HUES6 (cell line): ENCODE measurements around the gene LEMD2.

Source experiments
- H3K27ac ChIP-seq: 2 replicates; pipeline ENCODE4 v1.7.0; 2013; ENCODE audit warnings: low read depth, mild to moderate bottlenecking, low read length, inconsistent platforms
- H3K27me3 ChIP-seq: 2 replicates; pipeline ENCODE4 v1.6.1; 2013; ENCODE audit warnings: low read length; ENCODE audit not compliant: control insufficient read depth, insufficient read depth
- H3K36me3 ChIP-seq: 2 replicates; pipeline ENCODE4 v1.6.1; 2013; ENCODE audit warnings: low read length; ENCODE audit not compliant: control insufficient read depth, insufficient read depth
- H3K4me1 ChIP-seq: 2 replicates; pipeline ENCODE4 v1.6.1; 2013; ENCODE audit warnings: low read length; ENCODE audit not compliant: control insufficient read depth, insufficient read depth
- H3K4me3 ChIP-seq: 2 replicates; pipeline ENCODE4 v1.5.1; 2013; ENCODE audit warnings: low read depth, low read length
- H3K9ac ChIP-seq: one replicate; pipeline ENCODE4 v1.6.1; 2013; ENCODE audit warnings: mild to moderate bottlenecking, low read length
- H3K9me3 ChIP-seq: 2 replicates; pipeline ENCODE4 v1.6.1; 2013; ENCODE audit warnings: low read depth, low read length; ENCODE audit not compliant: control insufficient read depth, insufficient read depth

The LEMD2 gene

DNA sequence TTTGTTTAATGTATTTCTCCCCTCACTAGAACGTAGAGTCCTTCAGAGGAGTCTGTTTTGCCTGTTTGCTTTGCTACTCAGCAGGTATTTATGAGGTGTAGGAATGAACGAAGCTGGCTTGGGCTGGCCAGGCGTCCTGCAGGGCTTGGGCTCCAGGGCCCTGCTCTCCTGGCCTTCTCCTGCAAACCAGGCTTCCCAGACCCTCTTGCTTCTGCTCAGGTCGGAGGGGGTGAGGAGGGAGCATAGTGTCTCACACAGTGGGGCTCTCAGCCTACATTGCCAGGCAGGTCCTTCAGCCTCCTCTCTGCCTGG is 39.5 kb upstream of the LEMD2 start:
- Histone ChIP-seq H3K9me3 (peaks cover 3% of the 10 kb centered on the region), H3K27ac (no peak overlapping the region), H3K9ac (no peak overlapping the region), H3K36me3 (no peaks in the 10 kb centered on the region), H3K27me3 (no peaks in the 10 kb centered on the region), H3K4me1 (peaks cover 30% of the 10 kb centered on the region), H3K4me3 (no peak overlapping the region)

DNA sequence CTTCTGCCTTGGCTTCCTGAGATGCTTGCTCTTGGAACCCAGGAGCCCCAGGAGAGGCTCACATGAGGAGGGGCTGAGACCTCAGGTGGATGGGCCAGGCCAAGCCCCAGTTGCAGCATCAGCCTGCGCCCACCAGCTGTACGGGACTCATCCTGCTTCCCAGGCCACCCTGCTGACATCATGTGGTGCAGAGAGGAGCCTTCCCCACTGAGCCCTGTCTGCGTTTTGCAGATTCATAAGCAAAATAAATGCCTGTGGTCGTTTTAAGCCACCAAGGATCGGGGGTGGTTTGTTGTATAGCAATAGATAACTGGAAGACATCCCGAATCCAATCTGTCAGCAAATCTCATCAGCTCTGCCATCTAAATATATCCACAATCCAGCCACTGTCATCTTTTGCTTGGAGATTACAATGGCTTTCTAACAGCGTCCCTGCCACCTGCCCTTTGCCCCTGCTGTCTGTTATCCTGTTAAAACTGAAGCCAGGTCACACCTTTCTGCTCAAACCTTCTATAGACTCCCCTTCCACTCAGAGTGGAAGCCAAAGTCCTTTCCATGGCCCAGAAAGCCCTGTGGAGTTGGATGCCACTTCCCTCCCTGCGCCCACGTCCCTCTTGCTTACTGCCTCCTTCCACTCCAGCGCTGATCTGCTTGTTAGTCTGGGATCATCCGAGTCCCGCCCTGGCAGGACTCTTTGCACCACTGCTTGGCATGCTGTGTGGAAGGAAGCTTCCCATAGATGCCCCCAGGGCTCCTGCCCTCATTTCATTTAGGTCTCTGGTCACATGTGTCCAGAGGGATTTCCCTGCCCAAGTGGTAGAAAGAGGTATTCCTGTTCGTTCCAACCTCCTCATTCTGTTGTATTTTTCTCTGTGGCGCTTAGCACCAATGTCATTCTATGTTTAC is 38.9 kb upstream of the LEMD2 start:
- no peak overlapping the region for H3K9ac ChIP-seq
- peaks cover 34% of the 10 kb centered on the region for H3K4me1 ChIP-seq
- no peaks in the 10 kb centered on the region for H3K36me3 ChIP-seq
- H3K27ac ChIP-seq, result no peak overlapping the region
- H3K4me3 ChIP-seq, result no peak overlapping the region
- H3K9me3 ChIP-seq, result no peaks in the 10 kb centered on the region
- H3K27me3 ChIP-seq, result no peaks in the 10 kb centered on the region

DNA sequence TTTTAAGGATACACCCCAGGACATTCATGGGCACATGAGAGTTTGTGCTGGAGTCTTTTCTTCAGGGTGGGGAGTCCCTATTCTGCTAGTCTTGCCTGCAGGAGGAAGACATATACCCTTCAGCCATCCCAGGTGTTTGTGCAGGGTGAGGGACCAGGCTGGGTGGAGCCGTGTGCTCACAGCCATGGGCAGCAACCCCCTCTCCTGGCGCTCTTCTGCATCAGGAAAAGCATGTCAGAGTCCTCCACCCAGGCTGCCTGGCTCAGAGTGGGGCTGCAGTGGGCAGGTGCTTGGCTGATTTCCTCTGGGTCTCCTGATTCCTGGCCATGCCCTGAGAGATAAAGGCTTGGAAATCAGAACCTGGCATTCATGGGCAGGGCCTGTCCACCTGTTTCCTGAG is 37.6 kb upstream of the LEMD2 start:
- Histone ChIP-seq H3K4me3 (no peak overlapping the region), H3K9ac (no peak overlapping the region), H3K4me1 (peaks cover 35% of the 10 kb centered on the region), H3K9me3 (no peaks in the 10 kb centered on the region), H3K27me3 (no peaks in the 10 kb centered on the region), H3K27ac (no peak overlapping the region), H3K36me3 (no peaks in the 10 kb centered on the region)

DNA sequence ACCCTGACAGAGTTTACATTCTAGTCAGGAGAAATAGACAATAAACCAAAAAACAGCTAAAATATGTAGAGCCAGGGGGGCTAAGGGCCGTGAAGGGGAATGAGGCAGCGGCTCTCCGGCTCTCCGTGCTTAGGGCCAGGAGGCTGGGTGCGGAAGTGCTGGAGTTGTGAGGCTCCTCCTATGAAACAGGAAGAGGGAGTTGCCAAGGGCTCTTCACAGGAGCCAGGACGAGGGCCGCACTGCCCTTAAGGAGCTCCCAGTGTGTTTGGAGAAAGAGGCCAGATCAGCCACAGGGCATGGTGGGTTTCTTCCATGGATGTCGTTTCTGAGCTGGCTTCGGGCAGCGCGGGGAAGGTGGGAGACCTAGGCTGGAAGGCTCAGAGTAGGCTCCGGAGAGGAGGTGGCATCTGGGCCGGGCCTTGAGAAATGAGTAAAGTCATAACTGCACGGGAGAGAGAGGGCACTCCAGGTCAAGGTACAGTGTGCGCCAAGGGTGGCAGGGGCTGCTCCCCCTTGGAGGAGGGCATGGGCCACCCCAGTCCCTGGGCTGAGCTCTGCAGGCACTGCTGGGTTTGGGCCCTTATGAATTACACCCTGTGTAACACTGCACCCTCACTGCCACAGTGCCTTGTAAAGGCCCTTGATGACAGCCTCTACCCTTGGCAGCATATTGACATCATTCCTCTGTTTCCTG is 35.7 kb upstream of the LEMD2 start:
- Histone ChIP-seq H3K27ac (no peak overlapping the region), H3K36me3 (no peaks in the 10 kb centered on the region), H3K4me3 (no peak overlapping the region), H3K27me3 (peaks cover 2% of the 10 kb centered on the region; the same call in 1 of the 2 replicates), H3K4me1 (peaks cover 35% of the 10 kb centered on the region), H3K9ac (no peak overlapping the region), H3K9me3 (no peaks in the 10 kb centered on the region)

DNA sequence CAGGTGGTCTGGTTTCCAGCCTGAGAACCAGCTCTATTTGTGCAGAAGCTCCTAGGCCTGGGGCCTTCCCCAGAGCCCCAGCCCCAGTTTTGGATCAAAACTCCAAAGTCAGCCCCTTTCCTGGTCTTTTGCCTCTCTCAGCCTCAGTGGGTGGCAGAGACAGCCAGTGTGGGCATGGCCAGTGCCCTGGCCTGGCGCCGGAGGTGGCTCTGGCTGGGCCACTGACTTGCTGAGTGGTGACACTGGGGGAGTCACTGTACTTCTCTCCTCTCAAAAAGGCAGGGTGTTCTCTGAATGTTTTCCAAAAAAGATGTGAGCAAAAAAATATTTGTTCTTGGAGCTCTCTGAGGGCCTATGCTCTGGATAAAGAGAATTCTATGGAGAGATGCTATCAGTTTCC is 34.9 kb upstream of the LEMD2 start:
- H3K4me1 ChIP-seq, result peaks cover 30% of the 10 kb centered on the region
- no peak overlapping the region for H3K9ac ChIP-seq
- H3K4me3 ChIP-seq, result no peak overlapping the region
- peaks cover 2% of the 10 kb centered on the region; the same call in 1 of the 2 replicates for H3K27me3 ChIP-seq
- H3K9me3 ChIP-seq, result no peaks in the 10 kb centered on the region
- no peaks in the 10 kb centered on the region for H3K36me3 ChIP-seq
- H3K27ac ChIP-seq, result no peak overlapping the region

DNA sequence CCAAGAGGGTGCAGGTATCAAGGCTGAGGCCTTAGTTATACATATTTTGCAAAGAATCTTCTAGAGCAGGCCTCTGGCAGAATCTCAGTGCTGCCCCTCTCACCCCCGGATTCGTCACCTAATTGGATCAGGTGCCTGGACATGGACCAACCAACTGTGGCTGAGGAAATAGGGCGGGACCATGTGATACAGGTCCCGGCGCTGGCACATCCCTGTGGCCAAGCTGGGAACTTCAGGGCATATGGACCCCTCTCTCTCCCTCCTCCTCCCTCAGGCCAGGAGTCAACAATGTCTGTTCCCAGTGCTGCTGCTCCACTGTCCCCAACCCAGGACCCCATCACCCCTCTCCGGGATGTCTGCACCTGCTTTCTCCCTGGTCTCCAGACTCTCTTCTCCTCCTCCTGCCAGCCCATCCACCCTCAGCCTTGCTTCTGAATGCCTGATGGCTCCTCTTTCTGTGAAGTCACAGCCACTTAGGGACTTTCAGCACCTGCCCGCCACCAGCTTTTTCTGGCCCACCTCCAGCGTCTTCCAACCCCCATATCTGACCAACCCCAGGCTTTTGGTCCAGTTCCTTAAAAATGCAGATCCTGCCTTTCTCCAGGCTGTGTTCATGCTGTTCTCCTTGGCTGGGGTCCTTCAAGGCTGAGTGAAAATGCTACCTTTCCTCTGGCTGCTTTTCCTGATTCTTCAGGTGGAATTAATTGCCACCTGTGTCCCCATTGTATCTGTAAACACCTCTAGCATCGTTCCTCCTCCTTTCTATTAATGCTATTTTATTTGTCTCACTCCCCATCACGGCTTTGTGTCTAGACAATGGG is 33.9 kb upstream of the LEMD2 start:
- Histone ChIP-seq H3K27me3 (peaks cover 2% of the 10 kb centered on the region; the same call in 1 of the 2 replicates), H3K36me3 (no peaks in the 10 kb centered on the region), H3K4me3 (no peak overlapping the region), H3K4me1 (peaks cover 20% of the 10 kb centered on the region), H3K9me3 (no peaks in the 10 kb centered on the region), H3K9ac (no peak overlapping the region), H3K27ac (no peak overlapping the region)

DNA sequence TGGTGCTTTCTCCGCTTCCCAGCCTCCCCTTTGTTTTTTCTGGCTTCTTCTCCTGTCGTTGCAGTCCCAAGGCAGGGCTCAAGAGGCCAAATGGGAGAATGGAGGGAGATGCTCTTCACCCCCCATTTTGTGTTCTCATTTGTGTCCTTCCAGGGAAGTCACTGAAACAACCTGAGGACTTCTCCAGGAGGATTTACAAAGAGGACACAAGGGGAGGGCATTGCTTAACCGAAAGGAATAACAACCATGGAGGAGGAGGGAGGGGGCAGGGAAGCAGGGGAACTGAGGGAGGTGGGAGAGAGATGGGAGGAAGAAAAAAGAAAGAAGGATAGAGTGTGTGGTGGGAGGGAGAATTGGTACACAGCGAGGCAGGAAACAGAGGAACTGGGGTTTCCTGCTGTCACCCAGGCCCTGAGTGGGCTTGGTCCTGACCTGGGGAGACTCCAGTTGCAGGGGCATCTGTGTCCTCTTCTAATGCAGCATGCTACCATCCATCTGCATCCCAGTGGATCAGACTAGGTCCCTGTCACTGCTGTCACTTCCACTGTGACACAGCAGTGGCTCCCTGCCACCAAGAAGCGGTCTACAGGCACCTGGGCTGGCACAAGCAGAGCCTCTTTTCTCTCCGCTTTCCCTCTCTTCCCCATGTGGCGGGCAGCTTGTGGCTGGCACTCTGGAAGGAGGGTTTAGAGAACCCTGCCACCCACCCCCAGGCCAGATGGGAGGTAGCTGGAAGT is 32.0 kb upstream of the LEMD2 start:
- no peaks in the 10 kb centered on the region for H3K36me3 ChIP-seq
- H3K27me3 ChIP-seq, result peaks cover 2% of the 10 kb centered on the region; the same call in 1 of the 2 replicates
- no peaks in the 10 kb centered on the region for H3K9me3 ChIP-seq
- no peak overlapping the region for H3K4me3 ChIP-seq
- no peak overlapping the region for H3K27ac ChIP-seq
- peaks cover 16% of the 10 kb centered on the region for H3K4me1 ChIP-seq
- no peak overlapping the region for H3K9ac ChIP-seq

DNA sequence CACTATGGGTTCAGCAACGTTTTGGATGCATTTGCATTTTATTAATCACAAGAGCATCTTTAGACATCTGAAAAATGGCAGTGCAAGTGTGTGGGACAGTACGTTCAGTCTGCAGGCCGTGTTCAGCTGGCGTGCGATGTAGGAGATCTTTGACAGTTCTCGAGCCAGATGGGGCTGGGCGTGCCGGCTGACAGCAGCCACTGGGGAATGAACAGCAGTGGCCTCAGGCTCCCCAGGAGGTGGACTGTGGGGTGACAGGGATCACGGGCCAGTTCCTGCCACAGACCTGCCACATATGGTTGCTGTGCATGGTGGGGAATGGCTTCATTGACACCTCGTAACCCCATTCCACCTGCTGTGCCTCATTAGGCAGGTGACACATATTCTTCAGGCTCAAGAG is 31.3 kb upstream of the LEMD2 start:
- no peaks in the 10 kb centered on the region for H3K9me3 ChIP-seq
- H3K27ac ChIP-seq, result no peak overlapping the region
- H3K9ac ChIP-seq, result no peak overlapping the region
- no peaks in the 10 kb centered on the region for H3K36me3 ChIP-seq
- H3K27me3 ChIP-seq, result peaks cover 2% of the 10 kb centered on the region; the same call in 1 of the 2 replicates
- H3K4me3 ChIP-seq, result no peak overlapping the region
- peaks cover 21% of the 10 kb centered on the region for H3K4me1 ChIP-seq

DNA sequence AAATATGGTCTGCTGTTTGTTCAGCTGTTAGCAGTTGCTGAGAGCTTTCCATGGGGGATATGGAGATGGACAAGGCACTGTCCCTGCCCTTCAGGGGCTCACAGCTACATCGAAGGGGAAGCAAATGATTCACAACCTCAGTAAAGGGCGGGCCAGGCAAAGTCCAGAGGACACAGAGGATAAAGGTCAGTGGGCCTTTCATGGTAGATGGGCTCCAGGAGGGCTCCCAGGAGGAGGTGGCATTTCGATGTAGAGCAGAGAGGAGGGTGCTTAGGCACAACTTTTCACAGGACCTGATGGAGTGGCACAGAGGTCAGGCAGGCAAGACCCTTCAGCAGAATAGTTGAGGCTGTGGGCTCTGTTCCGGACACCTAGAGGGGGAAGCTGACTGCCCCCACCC is 30.1 kb upstream of the LEMD2 start:
- H3K27me3 ChIP-seq, result peaks cover 2% of the 10 kb centered on the region; the same call in 1 of the 2 replicates
- no peak overlapping the region for H3K9ac ChIP-seq
- H3K27ac ChIP-seq, result no peak overlapping the region
- peaks cover 26% of the 10 kb centered on the region for H3K4me1 ChIP-seq
- H3K4me3 ChIP-seq, result no peak overlapping the region
- H3K9me3 ChIP-seq, result no peaks in the 10 kb centered on the region
- H3K36me3 ChIP-seq, result no peaks in the 10 kb centered on the region

DNA sequence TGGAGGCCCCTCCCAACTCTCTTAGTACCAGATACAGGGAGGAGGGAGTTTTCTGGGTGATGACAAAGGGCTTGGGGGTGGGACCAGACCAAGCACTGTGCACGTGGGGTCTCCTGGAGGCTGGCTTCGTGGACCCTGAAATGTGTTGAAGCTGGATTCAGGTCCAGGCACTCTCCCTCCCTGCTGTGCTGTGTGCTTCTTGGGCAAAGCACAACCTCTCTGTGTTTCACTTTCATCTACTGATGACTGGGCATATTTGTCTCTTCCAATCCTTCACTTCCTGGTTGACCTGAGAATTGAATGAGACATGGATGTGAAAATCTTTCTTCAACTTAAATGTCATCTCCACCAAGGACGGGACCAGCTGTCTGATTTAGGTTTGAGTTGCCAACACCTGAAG is 29.4 kb upstream of the LEMD2 start:
- Histone ChIP-seq H3K27me3 (peaks cover 2% of the 10 kb centered on the region; the same call in 1 of the 2 replicates), H3K4me1 (peaks cover 33% of the 10 kb centered on the region), H3K36me3 (no peaks in the 10 kb centered on the region), H3K9me3 (no peaks in the 10 kb centered on the region), H3K4me3 (no peak overlapping the region), H3K9ac (no peak overlapping the region), H3K27ac (no peak overlapping the region)
